Measurements from ENCODE around the gene MACC1. TPM values are rescaled to one million over a fixed set of nuclear protein-coding genes. Genes with fewer than 3 reads are reported as not detected.

The MACC1 gene
- total RNA-seq, 1 donor = 0.36 TPM

DNA sequence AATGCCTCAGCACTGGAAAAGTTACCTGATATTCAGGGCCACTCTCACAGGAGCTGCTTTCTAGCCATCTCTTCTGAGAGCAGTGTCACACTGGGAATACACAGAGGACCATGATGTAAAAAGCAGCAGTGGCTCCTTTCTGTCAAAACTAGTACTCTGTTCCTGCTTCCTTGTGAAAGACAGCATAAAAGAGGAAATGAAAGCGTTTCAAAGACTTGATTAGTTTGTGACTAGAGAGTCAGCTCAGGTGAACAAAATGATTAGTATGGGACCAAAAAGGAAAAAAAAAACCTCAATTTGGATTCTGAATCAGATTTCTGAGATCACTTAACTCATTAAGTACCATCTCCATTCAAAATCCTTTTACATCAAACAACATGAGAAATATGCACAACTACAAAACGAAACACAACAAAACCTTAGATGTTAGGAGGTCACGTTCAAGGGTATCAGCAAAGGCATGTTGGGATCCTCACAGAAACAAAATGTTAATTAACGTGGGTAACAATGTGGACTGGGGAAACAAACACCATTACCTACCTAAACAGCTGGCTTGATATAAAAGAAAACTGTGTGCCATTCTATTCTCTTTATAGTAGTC, 103.7 kb downstream of the MACC1 start:
- no peak overlapping the region for H2AFZ ChIP-seq (ENCODE audit: low read length)
- no peak for DNase-seq (ENCODE audit: insufficient read length, low spot score, missing footprints)
- no peak overlapping the region for H3K4me2 ChIP-seq (ENCODE audit: insufficient read depth, low read length)
- H3K9me3 ChIP-seq (ENCODE audit: low read depth, low read length) = no peaks in the 10 kb centered on the region
- no peaks in the 10 kb centered on the region for H3K4me1 ChIP-seq (ENCODE audit: insufficient read depth, low read length)
- H3K27me3 ChIP-seq (ENCODE audit: insufficient read depth, low read length) = no peaks in the 10 kb centered on the region
- no peak overlapping the region for H3K4me3 ChIP-seq (ENCODE audit: insufficient read depth, low read length)
- H3K27ac ChIP-seq (ENCODE audit: low read depth, low read length) = no peak overlapping the region
- no peaks in the 10 kb centered on the region for H3K36me3 ChIP-seq (ENCODE audit: insufficient read depth, low read length)
- TF ChIP-seq CTCF (IDR thresholded peaks at IDR 0.05; ENCODE audit: extremely low read depth, low read depth, low read length) = no peak
- no peaks in the 10 kb centered on the region for H3K79me2 ChIP-seq (ENCODE audit: insufficient read depth, low read length)
- H4K20me1 ChIP-seq (ENCODE audit: insufficient read depth, low read length) = no peaks in the 10 kb centered on the region

GRCh38 chr7:20112696-20113095, 104.5 kb downstream of the MACC1 start:
- Histone ChIP-seq H3K27ac (ENCODE audit: low read depth, low read length) (no peak overlapping the region), H3K9me3 (ENCODE audit: low read depth, low read length) (no peaks in the 10 kb centered on the region), H4K20me1 (ENCODE audit: insufficient read depth, low read length) (no peaks in the 10 kb centered on the region), H3K36me3 (ENCODE audit: insufficient read depth, low read length) (no peaks in the 10 kb centered on the region), H2AFZ (ENCODE audit: low read length) (no peak overlapping the region), H3K4me3 (ENCODE audit: insufficient read depth, low read length) (no peak overlapping the region), H3K27me3 (ENCODE audit: insufficient read depth, low read length) (no peaks in the 10 kb centered on the region), H3K79me2 (ENCODE audit: insufficient read depth, low read length) (no peaks in the 10 kb centered on the region), H3K4me2 (ENCODE audit: insufficient read depth, low read length) (no peak overlapping the region), H3K4me1 (ENCODE audit: insufficient read depth, low read length) (no peaks in the 10 kb centered on the region)
- no peak for DNase-seq (ENCODE audit: insufficient read length, low spot score, missing footprints)
- no peak for TF ChIP-seq CTCF (IDR thresholded peaks at IDR 0.05; ENCODE audit: extremely low read depth, low read depth, low read length)

- H2AFZ ChIP-seq (ENCODE audit: low read length) = no peak overlapping the region
- no peak overlapping the region for H3K27ac ChIP-seq (ENCODE audit: low read depth, low read length)
- no peaks in the 10 kb centered on the region for H3K36me3 ChIP-seq (ENCODE audit: insufficient read depth, low read length)
- no peak for DNase-seq (ENCODE audit: insufficient read length, low spot score, missing footprints)
- H3K9me3 ChIP-seq (ENCODE audit: low read depth, low read length) = no peaks in the 10 kb centered on the region
- no peak overlapping the region for H3K4me2 ChIP-seq (ENCODE audit: insufficient read depth, low read length)
- no peaks in the 10 kb centered on the region for H3K27me3 ChIP-seq (ENCODE audit: insufficient read depth, low read length)
- H3K79me2 ChIP-seq (ENCODE audit: insufficient read depth, low read length) = no peaks in the 10 kb centered on the region
- TF ChIP-seq CTCF (IDR thresholded peaks at IDR 0.05; ENCODE audit: extremely low read depth, low read depth, low read length) = no peak
- H3K4me1 ChIP-seq (ENCODE audit: insufficient read depth, low read length) = no peaks in the 10 kb centered on the region
- H3K4me3 ChIP-seq (ENCODE audit: insufficient read depth, low read length) = no peak overlapping the region
- no peaks in the 10 kb centered on the region for H4K20me1 ChIP-seq (ENCODE audit: insufficient read depth, low read length)
Observed at GRCh38 chr7:20111821-20112542, 105.2 kb downstream of the MACC1 start.

GRCh38 chr7:20107582-20107981, 109.6 kb downstream of the MACC1 start:
- no peaks in the 10 kb centered on the region for H3K4me1 ChIP-seq (ENCODE audit: insufficient read depth, low read length)
- H3K27ac ChIP-seq (ENCODE audit: low read depth, low read length) = no peak overlapping the region
- TF ChIP-seq CTCF (IDR thresholded peaks at IDR 0.05; ENCODE audit: extremely low read depth, low read depth, low read length) = no peak
- no peak overlapping the region for H3K4me2 ChIP-seq (ENCODE audit: insufficient read depth, low read length)
- no peaks in the 10 kb centered on the region for H3K9me3 ChIP-seq (ENCODE audit: low read depth, low read length)
- H3K4me3 ChIP-seq (ENCODE audit: insufficient read depth, low read length) = no peak overlapping the region
- no peaks in the 10 kb centered on the region for H3K79me2 ChIP-seq (ENCODE audit: insufficient read depth, low read length)
- H2AFZ ChIP-seq (ENCODE audit: low read length) = no peak overlapping the region
- no peaks in the 10 kb centered on the region for H3K36me3 ChIP-seq (ENCODE audit: insufficient read depth, low read length)
- no peaks in the 10 kb centered on the region for H3K27me3 ChIP-seq (ENCODE audit: insufficient read depth, low read length)
- no peak for DNase-seq (ENCODE audit: insufficient read length, low spot score, missing footprints)
- H4K20me1 ChIP-seq (ENCODE audit: insufficient read depth, low read length) = no peaks in the 10 kb centered on the region
